GM21825 (cell line): ENCODE measurements around the gene RABGEF1.
"Not testable (repeated sequence)": the region's sequence is repeated elsewhere in the genome, so short reads cannot be mapped to it uniquely, and the experiment has no call there.

Experiments
- ATAC-seq: cut with Tn5 transposase; IDR thresholded peaks from one replicate; pipeline ENCODE4 v1.9.1; 2021; ENCODE audit warnings: mild to moderate bottlenecking, moderate library complexity; ENCODE audit not compliant: unreplicated experiment

The RABGEF1 gene

DNA sequence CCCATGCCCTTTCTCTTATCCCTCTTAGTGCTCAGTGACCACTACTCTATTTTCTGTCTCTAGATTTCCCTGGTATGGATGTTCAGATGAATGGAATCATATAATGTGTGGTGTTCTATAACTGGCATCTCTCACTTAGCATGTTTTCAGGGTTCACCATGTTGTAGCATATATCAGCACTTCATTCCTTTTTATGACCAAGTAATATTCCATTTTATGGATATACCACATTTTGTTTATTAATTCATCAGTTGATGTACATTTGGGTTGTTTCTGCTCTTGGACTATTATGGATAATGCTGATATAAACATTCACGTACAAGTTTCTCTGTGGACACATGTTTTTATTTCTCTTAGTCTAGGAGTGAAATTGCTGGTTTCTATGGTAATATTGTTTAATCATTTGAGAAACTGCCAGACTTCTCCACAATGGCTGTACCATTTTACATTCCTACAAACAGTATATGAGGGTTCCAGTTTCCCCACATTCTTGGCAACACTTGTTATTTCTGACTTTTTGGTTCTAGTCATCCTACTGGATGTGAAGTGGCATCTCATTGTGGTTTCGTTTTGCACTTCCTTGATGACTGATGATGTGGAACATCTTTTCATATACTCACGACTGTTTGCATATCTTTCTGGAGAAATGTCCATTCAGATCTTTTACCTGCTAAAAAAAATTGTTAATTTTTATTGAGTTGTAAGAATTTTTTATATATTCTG lies 23.3 kb downstream of the RABGEF1 start:
- ATAC-seq, result not testable (repeated sequence)

DNA sequence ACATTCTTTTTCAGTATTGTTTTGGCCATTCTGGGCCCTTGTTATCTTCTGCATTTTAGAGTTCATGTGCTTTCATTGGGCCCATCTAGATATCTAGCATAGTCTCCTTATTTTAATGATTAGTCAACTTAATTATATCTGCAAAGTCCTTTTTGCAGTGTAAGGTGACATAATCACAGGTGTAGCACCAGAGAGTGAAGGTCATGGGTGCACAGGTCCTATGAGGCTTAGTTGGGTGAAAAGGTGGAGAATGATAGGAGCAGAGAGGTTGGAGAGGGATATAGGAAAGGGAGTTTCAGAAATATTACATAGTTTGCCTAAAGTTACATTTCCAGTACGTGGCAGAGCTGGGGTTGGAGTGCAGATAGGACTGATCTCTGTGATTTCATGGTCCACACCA lies 24.4 kb downstream of the RABGEF1 start:
- not testable (repeated sequence) for ATAC-seq

DNA sequence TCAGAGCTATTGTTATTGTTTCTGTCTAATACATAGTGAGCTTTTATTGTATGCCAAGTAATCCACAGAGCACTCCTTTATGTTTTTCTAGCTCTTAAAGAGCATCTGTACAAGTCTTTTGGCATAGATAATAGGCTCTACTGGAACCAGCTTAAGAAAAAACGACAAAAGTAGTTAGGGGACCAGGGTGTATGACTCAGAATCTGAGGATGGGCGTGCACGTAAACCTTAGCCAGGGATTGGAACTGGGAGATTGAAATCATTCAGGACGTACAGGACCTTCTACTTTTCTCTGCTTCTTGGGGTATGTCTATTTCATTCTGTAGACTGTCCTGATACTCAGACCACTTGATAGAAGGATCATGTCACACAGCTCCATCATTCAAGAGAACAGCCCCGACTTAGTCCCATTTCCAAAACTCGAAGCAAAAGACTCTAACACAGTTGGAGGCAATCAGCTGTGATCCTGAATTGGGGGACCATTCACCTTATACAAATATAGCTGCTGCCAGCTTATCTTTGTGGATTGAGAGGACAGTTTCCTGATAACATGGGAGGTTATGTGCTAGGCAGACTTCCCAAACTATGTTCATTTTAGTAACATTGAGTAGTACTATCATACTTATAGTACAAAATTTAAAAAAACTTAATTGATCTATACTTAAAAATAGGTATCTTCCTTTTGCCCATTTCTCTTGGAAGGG lies 24.9 kb downstream of the RABGEF1 start:
- not testable (repeated sequence) for ATAC-seq

DNA sequence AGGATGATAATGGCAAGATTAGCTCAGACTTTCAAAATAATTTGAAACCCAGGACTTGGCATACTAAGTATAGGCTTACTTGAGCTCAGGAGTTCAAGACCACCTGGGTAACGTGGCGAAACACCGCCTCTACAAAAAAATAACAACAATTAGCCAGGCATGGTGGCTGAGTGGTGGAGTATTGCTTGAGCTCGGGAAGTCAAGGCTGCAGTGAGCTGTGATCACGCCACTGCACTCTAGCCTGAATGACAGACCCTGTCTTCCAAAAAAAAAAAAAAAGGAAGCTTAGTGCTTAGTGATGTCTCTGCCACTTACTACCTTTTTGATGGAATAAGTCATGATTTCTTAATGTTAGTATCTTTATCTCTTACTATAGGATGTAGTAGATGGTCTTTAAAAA lies 25.5 kb downstream of the RABGEF1 start:
- no peak for ATAC-seq

DNA sequence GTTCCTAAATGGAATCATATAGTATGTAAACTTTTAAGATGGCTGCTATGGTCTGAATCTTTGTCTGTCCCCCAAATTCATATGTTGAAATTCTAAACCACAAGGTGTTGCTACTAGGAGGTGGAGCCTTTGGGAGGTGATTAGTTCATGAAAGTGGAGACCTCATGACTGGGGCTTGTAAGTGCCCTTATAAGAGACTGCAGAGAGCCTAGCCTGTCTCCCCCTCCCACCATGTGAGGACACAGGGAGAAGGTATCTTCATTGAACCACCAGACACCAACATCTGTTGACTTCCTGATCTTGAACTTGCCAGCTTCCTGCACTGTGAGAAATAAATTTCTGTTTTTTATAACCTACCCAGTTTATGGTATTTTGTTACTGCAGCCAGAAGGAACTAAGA lies 27.0 kb downstream of the RABGEF1 start:
- not testable (repeated sequence) for ATAC-seq

DNA sequence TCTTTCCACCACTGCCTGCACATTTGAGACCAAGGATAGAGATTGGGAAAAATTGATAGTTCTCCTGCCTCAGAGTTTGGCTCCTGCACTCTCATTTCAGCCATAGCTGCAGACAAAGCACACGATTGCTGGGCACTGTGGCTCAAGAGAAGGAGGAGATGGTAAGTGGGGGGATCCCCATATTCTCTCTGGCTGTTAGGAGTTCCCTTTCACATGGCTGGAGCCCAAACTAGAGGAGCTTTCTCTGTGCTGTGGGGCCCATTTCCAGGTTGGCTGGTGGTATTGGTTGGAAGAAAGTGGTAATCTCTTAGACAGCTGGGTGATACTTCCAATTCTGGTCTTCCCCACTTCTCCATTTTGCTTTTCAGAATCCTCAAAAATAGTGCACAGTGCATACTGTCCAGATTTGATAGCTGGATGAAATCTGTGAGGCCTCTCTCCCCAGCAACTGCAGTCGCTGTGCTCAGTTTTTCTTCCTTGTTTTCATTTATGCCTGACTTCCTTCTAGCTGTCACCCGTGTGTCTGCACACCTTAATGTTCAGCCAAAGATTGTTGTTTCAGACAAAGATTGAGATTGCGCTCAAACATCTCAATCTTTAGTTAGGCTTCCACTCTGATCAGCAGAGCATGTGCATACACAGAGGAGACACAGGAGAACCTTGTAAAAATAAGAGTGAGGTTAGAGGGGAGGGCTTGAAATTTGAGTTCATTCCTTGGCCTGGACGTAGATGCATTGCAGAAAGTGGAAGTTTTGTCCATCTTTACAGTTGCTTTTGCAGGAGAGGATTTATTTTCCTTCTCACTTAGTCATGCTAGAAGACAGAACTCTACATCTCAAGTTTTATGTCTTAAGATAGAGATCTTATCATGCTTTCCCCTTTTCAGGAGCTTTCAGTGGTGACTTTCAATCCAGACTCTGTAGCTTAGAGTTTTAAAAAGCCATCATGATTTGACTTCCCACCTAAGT lies 28.6 kb downstream of the RABGEF1 start:
- ATAC-seq, result no peak

DNA sequence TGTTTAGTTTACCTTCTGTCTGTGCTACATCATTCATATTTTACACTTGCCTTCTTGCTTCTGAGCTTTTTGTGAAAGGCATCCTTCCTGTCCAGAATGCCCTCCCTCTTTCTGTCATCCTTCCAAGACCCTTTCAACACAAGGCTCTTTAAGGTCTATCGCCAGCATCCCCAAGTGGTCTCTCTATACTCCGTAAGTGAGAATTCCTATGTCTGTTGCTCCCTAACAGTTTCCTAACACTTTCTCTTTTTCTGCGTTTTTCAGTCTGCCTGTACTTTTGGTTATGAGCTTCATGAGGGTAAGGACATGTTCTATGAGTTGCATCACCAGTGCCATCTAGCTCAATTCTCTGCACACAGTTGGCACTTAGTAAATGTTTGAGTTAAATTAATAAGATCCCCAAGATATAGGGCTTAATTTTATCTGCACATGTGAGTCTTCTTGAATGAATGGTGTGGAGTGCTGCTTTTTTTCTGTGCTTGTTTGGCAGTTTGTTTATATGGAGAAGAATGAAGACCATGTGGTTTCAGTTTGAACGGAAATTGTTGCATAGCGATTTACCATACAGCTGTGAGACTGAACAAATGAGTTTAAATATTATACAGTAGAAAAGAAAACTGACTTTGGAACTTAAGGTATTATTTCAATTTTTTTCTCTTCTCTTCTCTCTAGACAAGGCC lies 29.4 kb downstream of the RABGEF1 start:
- no peak for ATAC-seq

DNA sequence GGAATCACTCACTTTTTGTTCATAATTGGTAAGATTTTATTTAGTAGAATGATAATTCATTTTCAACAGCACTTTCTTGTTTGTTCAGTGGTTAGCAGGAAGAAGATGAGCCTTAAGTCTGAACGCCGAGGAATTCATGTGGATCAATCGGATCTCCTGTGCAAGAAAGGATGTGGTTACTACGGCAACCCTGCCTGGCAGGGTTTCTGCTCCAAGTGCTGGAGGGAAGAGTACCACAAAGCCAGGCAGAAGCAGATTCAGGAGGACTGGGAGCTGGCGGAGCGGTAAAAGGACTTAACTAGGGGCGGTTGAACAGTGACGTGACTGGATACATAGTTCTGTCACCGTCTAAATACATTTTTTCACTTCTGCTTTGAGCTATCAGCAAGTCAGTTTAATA lies 31.3 kb downstream of the RABGEF1 start:
- ATAC-seq, result no peak

DNA sequence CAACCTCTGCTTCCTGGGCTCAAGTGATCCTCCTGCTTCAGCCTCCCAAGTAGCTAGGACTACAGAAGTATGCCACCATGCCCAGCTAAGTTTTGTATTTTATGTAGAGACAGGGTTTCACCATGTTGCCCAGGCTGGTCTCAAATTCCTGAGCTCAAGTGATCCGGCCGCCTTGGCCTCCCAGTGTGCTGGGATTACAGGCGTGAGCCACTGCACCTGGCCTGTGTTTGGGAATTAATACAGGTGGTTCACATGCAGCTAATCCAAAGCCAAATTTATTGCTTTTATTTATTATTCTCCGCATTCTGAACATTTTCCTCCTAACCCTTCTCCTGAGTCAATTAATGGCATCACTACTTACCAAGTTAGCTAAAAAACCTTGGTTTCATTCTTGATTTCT lies 33.2 kb downstream of the RABGEF1 start:
- not testable (repeated sequence) for ATAC-seq

DNA sequence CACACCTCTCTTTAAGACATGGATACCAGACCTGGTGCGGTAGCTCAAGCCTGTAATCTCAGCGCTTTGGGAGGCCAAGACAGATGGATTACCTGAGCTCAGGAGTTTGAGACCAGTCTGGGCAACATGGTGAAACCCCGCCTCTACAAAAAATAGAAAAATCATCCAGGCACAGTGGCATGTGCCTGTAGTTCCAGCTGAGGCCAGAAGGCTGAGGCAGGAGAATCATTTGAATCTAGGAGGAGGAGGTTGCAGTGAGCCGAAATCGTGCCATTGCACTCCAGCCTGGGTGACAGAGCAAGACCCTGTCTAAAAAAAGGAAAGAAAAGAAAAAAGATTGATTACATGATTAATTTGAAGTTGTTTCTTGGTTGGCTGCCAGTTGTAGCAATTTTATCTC lies 35.9 kb downstream of the RABGEF1 start:
- ATAC-seq, result not testable (repeated sequence)

DNA sequence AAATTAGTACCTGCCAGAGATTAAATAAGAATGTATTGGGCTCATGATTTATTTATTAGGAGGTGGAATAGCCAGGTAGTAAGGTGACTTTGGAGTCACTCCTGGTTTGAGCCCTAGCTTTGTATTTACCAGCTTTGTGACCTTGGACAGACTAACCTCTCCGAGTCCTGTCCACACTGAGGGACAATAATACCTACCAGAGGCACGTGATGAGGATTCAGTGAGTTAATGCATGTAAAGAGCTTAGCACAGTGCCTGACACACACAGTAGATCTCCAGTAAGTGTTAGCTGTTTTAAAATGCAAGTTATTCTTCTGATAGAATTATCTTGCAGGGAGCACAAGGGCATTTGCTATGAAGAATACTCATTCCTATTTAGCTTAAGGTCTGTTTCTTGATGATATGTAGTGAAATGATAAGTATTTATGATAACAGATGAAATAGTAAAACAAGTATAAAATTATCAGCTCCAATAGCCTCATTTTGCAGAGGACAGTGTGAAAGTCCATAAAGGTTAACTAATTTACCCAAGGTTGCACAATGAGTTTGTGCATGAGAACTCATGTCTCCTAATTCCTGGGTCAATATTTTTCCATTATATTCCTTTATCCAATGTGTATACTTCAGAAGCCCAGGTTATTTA lies 36.4 kb downstream of the RABGEF1 start:
- no peak for ATAC-seq

DNA sequence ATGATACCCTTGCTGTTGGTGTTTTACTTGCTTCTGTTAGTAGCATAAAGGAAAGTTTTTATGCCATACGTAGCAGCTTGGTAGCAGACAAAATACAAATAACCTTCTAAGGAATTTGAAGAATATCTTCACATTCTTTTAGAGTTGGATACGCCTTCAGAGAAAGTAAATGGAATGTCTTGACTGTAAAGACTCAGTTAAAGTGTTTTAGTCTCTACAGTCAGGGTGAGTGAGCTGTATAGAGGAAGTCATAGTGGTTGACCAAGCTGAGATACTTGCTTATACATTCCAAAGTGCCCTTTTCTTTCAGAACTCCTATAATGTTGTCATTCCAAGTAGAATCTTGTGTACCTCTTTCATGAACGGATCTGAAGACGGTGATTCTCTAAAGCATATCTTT lies 37.7 kb downstream of the RABGEF1 start:
- ATAC-seq, result no peak

DNA sequence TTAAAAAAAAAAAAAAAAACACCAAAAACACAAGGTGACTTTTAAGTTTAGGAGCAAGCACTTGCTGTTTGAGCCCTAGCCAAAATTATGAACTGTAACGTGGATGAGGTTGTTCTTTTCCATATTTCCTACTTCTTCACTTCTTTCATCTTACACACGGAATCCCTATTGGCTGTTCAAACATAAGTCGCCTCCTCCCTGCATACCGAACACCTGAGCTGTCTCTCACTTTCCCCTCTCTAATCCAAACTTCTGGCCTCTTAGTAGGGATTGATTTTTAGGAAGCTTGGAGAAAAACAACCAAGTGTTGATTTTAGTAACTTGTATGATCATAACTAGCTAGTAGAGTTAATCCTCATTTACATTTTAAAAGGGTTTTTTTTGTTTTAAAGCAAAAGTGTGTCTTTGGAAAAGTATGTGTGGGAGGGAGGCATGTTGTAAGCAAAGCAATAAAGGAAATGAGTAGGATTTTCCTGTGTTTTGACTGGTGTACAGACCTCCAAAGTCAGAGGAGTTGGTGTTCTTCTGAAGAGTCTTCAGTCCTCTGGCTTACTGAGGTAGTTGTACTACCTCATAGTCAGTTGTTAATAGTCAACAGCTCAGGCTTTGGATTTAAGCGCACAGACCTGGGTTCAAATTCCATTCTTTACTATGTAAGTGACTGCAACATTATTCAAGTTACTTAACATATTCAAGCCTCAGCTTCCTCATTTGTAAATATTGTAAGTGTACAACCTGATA lies 39.3 kb downstream of the RABGEF1 start:
- no peak for ATAC-seq

DNA sequence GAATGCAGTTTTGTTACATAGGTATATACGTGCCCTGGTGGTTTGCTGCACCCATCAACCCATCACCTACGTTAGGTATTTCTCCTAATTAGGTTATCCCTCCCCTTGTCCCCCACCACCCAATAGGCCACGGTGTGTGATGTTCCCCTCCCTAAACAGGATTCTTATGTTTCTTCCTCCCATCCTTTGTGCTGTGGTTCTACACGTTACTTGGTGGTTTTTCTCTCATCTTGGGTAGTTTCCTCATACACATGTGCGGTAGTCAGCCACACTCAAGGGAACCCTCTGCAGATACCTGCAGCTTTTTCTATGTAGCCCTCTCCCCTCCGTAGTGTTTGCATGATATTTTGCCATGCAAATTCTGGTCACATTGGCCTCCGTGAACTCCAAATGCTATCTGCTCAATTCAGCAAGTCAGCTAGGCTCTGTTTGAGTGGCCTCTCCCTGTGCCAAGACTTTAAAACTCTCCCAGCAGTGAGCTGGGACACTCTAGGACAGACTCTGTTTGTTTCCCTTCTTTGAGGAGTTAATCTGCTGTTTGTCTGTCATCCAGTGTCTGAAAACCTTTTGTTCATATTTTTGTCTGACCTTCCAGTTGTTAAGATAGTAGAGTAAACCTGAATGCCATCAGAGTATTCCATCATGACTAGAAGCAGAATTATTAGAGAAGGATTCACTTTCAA lies 41.0 kb downstream of the RABGEF1 start:
- no peak for ATAC-seq

DNA sequence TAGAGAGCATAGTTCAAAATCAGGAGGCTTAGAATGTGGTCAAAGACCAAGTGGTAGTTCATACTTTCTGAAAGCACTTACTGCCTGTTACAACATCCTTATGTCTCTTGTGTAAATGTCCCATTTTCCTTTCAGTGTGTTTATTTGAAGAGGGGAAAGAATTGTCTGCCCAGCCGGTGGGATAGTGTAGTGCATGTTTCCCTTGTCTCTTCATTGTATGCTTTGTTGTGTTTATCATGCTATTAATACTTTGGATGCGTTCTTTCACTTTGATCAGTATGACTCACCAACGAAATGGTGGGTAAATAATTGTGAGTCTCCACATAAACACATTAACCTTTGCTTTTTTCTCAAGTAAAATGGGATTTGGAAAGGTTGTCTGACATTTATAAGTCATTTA lies 42.3 kb downstream of the RABGEF1 start:
- not testable (repeated sequence) for ATAC-seq

DNA sequence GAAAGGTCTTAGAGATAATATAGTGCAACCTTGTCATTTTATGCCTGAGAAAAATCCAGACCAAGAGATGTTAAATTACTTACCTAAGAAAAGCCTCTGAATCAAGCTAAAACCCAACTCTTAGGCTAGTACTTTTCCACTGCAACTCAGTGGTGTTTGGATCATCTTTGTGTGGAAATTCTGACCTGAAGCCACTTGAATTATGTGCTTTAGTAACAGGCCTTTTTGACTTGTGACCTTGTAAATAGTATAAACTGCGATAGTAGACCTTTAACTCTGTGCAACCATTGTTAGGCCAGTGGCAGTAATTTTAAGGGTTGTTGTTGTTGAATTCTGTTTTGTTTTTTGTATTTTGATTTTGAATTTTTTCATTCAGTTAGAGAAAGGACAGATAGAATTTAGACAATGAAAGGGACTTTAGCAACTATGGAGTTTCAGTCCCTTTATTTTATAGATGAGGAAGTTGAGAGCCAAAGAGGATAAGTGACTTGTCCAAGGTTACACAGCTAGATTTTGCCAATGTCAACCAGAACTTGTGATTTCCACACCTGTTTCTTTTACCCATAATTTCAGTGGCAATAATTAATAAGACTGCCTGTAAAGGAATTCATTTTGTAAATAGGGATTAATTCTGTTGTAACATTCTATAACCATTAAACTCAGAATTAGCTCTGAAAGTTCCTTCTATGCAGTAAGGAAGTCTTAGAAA lies 43.5 kb downstream of the RABGEF1 start:
- not testable (repeated sequence) for ATAC-seq

DNA sequence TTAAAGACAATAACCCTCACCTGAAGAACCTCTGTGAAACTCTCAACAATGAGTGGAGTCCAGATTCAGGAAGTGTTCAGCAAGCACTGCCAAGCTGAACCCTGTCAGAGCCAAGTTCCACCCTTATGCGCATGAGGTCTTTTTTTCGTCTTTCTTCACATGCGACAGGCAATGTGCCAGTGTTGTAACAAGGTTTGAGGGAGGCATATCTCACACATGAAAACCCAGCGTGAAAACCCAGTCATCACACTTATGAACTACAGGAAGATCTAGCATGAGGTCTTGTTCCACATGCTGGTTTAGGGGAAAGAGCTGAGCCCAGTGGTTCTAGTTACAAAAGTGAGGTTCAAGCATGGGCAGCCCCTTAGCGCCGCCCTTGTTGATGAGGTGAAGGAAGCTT lies 49.7 kb downstream of the RABGEF1 start:
- no peak for ATAC-seq

DNA sequence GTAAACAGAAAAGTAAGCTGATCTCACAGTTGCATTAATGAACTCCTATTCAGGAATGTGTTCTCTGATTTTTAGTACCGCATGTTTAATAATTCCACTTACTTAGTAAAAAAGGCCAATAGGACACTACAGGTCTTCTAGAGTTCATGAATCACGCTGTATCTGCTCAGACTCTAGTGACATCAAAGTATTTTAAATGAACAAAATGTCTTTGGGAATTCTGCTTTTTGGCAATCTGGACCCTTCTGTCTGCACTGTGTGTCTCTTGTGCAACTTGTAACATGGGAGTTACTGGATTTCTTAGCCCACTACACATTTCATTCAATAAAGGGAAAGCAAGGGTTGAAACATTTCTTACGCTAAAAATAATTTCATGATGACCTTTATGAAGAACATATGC lies 50.2 kb downstream of the RABGEF1 start:
- ATAC-seq, result no peak
